ENCODE results near the gene LCP2. TPM values are rescaled to one million over a fixed set of nuclear protein-coding genes. Genes with fewer than 3 reads are reported as not detected.

Gene LCP2
- total RNA-seq, 1 experiment from 2014 or later = not detected

DNA sequence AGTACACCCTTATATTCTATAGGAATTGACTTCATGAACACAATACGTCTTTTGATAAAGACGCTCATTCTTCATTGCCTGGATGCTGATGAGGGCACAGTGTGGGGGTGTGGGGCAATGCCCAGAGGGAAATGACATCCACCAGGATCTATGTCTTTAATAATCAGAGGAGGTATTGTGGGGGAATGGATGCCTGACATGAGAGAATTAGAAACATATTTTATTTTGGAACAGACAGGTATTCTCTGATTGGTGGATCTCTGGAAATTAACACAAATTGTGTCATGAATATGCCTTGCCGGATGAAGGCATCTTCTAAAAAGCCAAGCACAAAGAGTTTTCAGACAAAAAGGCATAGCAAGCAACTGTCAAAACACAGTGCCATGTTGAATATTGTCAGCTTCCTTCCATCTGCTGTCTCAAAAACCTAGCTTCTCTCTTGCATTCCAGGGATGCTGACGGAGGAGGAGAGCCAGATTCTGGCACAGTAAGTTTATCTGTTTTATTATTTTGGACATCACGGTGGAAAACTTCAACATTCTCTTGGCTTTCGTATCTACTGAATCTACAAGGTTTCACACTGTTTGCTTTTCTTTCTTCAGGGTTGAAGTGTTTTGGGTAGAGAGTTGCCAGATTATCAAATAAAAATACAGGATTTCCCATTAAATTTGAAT is 68.7 kb downstream of the LCP2 start:
- H3K79me1 ChIP-seq (ENCODE audit: insufficient read depth, low read depth, low read length, poor library complexity, severe bottlenecking) = no peaks in the 10 kb centered on the region
- no peak for DNase-seq
- no peak overlapping the region for H3K23ac ChIP-seq (ENCODE audit: insufficient read length, low read depth, low read length)
- no peak overlapping the region for H4K5ac ChIP-seq (ENCODE audit: insufficient read length, low read depth, low read length)
- Mint-ChIP-seq H3K27ac (no peak overlapping the region), H3K36me3 (ENCODE audit: insufficient read depth in 1 of 3, low read depth in 3 of 3) (no peaks in the 10 kb centered on the region), H3K4me3 (no peak overlapping the region), H3K9me3 (no peaks in the 10 kb centered on the region; a peak in 1 of 5 replicates), H3K27me3 (ENCODE audit: low read depth) (no peaks in the 10 kb centered on the region), H3K4me1 (peaks cover 22 to 26% of the 10 kb centered on the region in 2 experiments)
- no peak overlapping the region for H2BK20ac ChIP-seq (ENCODE audit: low read depth, low read length, poor library complexity, severe bottlenecking)
- no peak overlapping the region for H3K56ac ChIP-seq (ENCODE audit: insufficient read length, low read depth, low read length)
- WGBS (ENCODE audit: extremely low coverage, insufficient read length, low lambda C conversion rate) = no CpG with 5 or more reads among the region's 6 CpGs
- H3K18ac ChIP-seq (ENCODE audit: insufficient read length, low read depth, low read length) = no peak overlapping the region
- no peak overlapping the region for H2BK12ac ChIP-seq (ENCODE audit: insufficient read length, low read depth, low read length)
- no peak overlapping the region for H2BK5ac ChIP-seq (ENCODE audit: insufficient read length, low read length)
- no peak overlapping the region for H4K91ac ChIP-seq (ENCODE audit: insufficient read length, low read depth, low read length)
- H3K27me3 ChIP-seq (ENCODE audit: insufficient read depth, low read length) = no peaks in the 10 kb centered on the region
- H2AFZ ChIP-seq (ENCODE audit: low read length) = no peak overlapping the region
- no peak overlapping the region for H3K9ac ChIP-seq (ENCODE audit: extremely low read depth, insufficient read length, low read length)
- H3K79me2 ChIP-seq (ENCODE audit: insufficient read depth, low read length) = no peaks in the 10 kb centered on the region
- H4K8ac ChIP-seq (replicated peaks; ENCODE audit: insufficient read length, low read depth, low read length) = no peak overlapping the region
- H2AK5ac ChIP-seq (ENCODE audit: insufficient read length, low read length) = no peak overlapping the region
- no peaks in the 10 kb centered on the region for H3K9me3 ChIP-seq (ENCODE audit: control insufficient read depth, low read depth, low read length)
- H3K4ac ChIP-seq (ENCODE audit: low read depth, low read length) = no peak overlapping the region
- H3K4me2 ChIP-seq (ENCODE audit: insufficient read depth, insufficient read length, low read length) = no peak overlapping the region
- H4K20me1 ChIP-seq (ENCODE audit: control insufficient read depth, insufficient read depth, insufficient read length) = no peaks in the 10 kb centered on the region
- no peaks in the 10 kb centered on the region; the same call in 1 of the 2 replicates for H3K4me1 ChIP-seq (ENCODE audit: insufficient read depth, low read length)
- H2BK120ac ChIP-seq (ENCODE audit: low read depth, low read length, poor library complexity, severe bottlenecking) = no peak overlapping the region
- no peaks in the 10 kb centered on the region for H3K23me2 ChIP-seq (ENCODE audit: insufficient read length, low read depth, low read length, poor library complexity, severe bottlenecking)
- H3T11ph ChIP-seq (ENCODE audit: low read length) = no peak overlapping the region
- H3K27ac ChIP-seq (ENCODE audit: insufficient read length, low read depth, low read length) = no peak overlapping the region
- TF ChIP-seq, protein P1, sequence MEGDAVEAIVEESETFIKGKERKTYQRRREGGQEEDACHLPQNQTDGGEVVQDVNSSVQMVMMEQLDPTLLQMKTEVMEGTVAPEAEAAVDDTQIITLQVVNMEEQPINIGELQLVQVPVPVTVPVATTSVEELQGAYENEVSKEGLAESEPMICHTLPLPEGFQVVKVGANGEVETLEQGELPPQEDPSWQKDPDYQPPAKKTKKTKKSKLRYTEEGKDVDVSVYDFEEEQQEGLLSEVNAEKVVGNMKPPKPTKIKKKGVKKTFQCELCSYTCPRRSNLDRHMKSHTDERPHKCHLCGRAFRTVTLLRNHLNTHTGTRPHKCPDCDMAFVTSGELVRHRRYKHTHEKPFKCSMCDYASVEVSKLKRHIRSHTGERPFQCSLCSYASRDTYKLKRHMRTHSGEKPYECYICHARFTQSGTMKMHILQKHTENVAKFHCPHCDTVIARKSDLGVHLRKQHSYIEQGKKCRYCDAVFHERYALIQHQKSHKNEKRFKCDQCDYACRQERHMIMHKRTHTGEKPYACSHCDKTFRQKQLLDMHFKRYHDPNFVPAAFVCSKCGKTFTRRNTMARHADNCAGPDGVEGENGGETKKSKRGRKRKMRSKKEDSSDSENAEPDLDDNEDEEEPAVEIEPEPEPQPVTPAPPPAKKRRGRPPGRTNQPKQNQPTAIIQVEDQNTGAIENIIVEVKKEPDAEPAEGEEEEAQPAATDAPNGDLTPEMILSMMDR (conservative IDR thresholded peaks at IDR 0.05) = no peak
- H2BK15ac ChIP-seq (ENCODE audit: low read depth, low read length) = no peak overlapping the region
- no peak overlapping the region for H3K14ac ChIP-seq (ENCODE audit: insufficient read depth, low read length)

Measured in H9 (cell line).